Measurements from ENCODE around the gene TEAD1. TPM values are rescaled to one million over a fixed set of nuclear protein-coding genes. Genes with fewer than 3 reads are reported as not detected.

Gene TEAD1
- total and polyA plus RNA-seq, 10 of the 15 experiments (the other 5 are each of a cell fraction or from before 2014, with no cell fraction given): 0.01 to 0.59 (median 0.04) TPM; not detected in 6

DNA sequence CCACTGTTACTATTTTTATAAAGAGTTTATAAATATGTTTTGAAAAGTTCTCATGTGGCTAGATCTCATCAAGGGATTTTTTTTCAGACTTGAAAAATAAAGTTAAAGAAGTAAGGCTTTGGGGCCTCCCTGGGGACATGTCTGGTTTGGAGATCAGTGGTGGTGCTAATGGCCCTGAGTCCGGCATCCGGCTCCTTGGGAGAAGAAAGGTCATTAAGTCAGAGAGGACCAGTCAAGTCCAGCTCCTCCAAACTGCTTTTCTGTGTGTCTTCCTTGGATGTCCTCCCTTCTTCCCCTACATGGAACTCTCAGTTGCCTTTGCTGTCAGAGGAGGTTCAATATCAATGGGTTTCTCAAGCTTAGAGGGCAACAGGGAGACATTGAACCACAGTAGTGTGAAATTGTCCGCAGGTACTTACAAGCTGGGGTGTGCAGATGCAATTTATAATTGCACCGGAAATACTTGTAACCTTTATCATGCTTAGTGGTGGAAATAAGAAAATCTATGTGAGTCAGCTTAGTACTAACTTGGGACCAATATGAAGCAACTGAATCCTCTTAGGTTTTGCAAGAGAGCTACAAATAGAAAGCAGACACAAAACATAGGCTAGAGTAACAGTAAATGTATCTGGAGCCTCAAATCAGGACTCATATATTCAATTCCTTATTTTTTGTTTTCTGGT lies 144.3 kb downstream of the TEAD1 start (continued):
- TF ChIP-seq EP300 (IDR thresholded peaks at IDR 0.05; ENCODE audit: borderline replicate concordance in 1 of 2, control insufficient read depth in 1 of 2, low read depth in 2 of 2, low read length in 2 of 2) (no peak), SREBF1 (IDR thresholded peaks at IDR 0.05; ENCODE audit: low read length) (no peak), CBFB (IDR thresholded peaks at IDR 0.05; ENCODE audit: low read depth) (no peak), TCF3 (IDR thresholded peaks at IDR 0.05; ENCODE audit: borderline replicate concordance, insufficient read depth, low read depth, low read length) (no peak), ZNF207 (IDR thresholded peaks at IDR 0.05; ENCODE audit: borderline replicate concordance) (no peak), BACH1 (IDR thresholded peaks at IDR 0.05; ENCODE audit: borderline replicate concordance) (no peak), SPI1 (IDR thresholded peaks at IDR 0.05; ENCODE audit: borderline replicate concordance, insufficient read depth, low read depth, low read length) (no peak), JUND (IDR thresholded peaks at IDR 0.05; ENCODE audit: low read depth, low read length) (no peak), ZZZ3 (IDR thresholded peaks at IDR 0.05; ENCODE audit: control insufficient read depth, insufficient read length, low read depth) (no peak), ZBTB33 (IDR thresholded peaks at IDR 0.05) (no peak), MXI1 (IDR thresholded peaks at IDR 0.05; ENCODE audit: low read depth, low read length) (no peak)
- TF ChIP-seq, protein P1, sequence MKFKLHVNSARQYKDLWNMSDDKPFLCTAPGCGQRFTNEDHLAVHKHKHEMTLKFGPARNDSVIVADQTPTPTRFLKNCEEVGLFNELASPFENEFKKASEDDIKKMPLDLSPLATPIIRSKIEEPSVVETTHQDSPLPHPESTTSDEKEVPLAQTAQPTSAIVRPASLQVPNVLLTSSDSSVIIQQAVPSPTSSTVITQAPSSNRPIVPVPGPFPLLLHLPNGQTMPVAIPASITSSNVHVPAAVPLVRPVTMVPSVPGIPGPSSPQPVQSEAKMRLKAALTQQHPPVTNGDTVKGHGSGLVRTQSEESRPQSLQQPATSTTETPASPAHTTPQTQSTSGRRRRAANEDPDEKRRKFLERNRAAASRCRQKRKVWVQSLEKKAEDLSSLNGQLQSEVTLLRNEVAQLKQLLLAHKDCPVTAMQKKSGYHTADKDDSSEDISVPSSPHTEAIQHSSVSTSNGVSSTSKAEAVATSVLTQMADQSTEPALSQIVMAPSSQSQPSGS (IDR thresholded peaks at IDR 0.05; ENCODE audit: low read length): no peak
- TF ChIP-seq, protein P2, sequence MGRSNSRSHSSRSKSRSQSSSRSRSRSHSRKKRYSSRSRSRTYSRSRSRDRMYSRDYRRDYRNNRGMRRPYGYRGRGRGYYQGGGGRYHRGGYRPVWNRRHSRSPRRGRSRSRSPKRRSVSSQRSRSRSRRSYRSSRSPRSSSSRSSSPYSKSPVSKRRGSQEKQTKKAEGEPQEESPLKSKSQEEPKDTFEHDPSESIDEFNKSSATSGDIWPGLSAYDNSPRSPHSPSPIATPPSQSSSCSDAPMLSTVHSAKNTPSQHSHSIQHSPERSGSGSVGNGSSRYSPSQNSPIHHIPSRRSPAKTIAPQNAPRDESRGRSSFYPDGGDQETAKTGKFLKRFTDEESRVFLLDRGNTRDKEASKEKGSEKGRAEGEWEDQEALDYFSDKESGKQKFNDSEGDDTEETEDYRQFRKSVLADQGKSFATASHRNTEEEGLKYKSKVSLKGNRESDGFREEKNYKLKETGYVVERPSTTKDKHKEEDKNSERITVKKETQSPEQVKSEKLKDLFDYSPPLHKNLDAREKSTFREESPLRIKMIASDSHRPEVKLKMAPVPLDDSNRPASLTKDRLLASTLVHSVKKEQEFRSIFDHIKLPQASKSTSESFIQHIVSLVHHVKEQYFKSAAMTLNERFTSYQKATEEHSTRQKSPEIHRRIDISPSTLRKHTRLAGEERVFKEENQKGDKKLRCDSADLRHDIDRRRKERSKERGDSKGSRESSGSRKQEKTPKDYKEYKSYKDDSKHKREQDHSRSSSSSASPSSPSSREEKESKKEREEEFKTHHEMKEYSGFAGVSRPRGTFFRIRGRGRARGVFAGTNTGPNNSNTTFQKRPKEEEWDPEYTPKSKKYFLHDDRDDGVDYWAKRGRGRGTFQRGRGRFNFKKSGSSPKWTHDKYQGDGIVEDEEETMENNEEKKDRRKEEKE (IDR thresholded peaks at IDR 0.05): no peak
- TF ChIP-seq, protein P3, sequence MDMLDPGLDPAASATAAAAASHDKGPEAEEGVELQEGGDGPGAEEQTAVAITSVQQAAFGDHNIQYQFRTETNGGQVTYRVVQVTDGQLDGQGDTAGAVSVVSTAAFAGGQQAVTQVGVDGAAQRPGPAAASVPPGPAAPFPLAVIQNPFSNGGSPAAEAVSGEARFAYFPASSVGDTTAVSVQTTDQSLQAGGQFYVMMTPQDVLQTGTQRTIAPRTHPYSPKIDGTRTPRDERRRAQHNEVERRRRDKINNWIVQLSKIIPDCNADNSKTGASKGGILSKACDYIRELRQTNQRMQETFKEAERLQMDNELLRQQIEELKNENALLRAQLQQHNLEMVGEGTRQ (IDR thresholded peaks at IDR 0.05; ENCODE audit: borderline replicate concordance, low read depth, low read length): no peak
